GM12801 (cell line): ENCODE results near the gene LEUTX.

Source experiments
- CTCF ChIP-seq: IDR thresholded peaks from one replicate; pipeline ENCODE4 v1.5.1; 2011; ENCODE audit warnings: control low read depth; ENCODE audit not compliant: insufficient read length; ENCODE audit errors: extremely low read depth

Gene LEUTX

GRCh38 chr19:39825531-39826076, 47.0 kb downstream of the LEUTX start:
- TF ChIP-seq CTCF = no peak

DNA sequence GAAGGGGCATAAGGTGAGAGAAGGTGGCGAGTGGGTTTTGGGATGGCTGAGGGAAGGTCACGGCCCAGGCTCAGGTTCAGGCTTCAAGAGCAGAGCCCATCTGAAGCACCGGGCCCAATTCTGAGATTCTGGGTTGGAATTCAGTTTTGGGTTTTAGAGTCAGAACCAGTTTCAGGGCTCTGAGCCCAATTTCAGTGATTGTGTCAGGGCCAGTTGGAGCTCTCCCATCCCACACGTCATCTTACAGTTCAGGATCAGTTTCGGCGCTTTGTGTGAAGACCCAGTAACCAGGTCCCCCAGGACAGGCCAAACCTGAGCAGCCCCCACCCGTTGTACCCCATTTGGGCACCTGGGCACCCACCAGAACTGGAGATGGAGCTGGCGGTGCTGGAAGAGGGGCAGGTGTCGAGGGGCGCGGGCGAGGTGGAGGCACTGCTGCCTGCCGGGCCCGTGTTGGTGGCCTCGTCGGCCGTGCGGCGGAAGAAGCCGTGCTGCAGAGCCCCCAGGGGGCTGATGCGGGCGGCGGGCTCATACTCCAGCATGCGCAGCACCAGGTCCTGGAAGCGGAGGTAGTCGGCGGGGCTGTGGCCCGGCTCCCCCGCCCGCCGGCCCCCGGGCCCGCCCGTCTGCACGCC, 47.8 kb downstream of the LEUTX start:
- TF ChIP-seq CTCF = no peak

DNA sequence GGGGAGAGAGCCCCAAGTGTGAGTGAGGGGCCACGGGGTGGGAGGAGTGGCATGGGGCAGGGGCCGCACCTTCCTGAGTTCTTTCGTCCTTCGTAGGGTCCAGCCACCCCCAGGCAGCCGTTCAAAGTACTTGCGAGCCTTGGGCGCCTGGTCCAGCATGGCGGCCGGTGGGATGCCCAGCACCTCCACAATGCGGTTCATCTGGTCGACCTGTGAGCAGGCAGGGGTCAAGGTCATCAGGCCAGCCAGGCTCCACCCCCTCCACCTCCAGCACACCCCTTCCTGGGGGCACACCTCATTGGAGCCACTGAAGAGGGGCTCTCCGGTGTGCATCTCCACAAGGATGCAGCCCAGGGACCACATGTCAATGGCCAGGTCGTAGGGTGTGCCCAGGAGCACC, 48.6 kb downstream of the LEUTX start:
- no peak for TF ChIP-seq CTCF

- TF ChIP-seq CTCF = no peak
Measured at GRCh38 chr19:39828015-39828653, 49.5 kb downstream of the LEUTX start.

DNA sequence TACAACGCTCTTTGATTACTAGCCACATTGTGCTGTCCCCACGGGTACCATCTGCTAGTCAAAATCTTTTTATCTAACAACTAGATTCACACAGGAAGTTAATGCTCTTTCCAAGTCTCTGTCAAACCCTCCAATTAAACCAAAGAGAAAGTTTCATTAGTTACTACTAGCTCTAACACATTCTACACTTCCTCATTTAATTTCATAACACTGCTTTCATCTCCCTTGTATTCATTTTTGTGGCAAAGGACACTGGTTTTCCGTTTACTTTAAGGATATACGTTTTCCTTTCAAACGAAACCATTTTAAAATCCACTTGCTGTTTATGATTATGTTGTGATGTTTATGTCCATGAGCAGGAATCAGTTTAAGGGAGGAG, 50.0 kb downstream of the LEUTX start:
- no peak for TF ChIP-seq CTCF

- TF ChIP-seq CTCF = no peak
Measured at GRCh38 chr19:39829702-39830275, 51.1 kb downstream of the LEUTX start.

GRCh38 chr19:39830406-39830805, 51.8 kb downstream of the LEUTX start:
- no peak for TF ChIP-seq CTCF
